ENCODE results near the gene VOPP1. TPM values are rescaled to one million over a fixed set of nuclear protein-coding genes. Genes with fewer than 3 reads are reported as not detected.

VOPP1 gene
- total and polyA plus RNA-seq, 5 donors from 2014 or later, result 40.3 to 128 (median 60.9) TPM

GRCh38 chr7:55575733-55576132 is 3.4 kb upstream of the VOPP1 start:
- no peaks in the 10 kb centered on the region for H3K9me3 ChIP-seq (ENCODE audit: control insufficient read depth in 2 of 2, low read length in 2 of 2)
- no peaks in the 10 kb centered on the region for H3K27me3 Mint-ChIP-seq
- no peaks in the 10 kb centered on the region for H3K27me3 ChIP-seq (ENCODE audit: control insufficient read depth, insufficient read depth, low read length)
- H3K36me3 Mint-ChIP-seq, result no peaks in the 10 kb centered on the region
- DNase-seq (peak in 1 of 3 donors; percentile 88), ATAC-seq (ENCODE audit: low read depth in 2 of 2) (no peak)
- H3K4me1 Mint-ChIP-seq, result peaks cover 0 to 34% (median 24%) of the 10 kb centered on the region in 4 donors
- H3K27ac Mint-ChIP-seq, result peak overlapping the region in 2 of 3 donors; percentile 54 to 88
- H3K27ac ChIP-seq (ENCODE audit: insufficient read depth, low read length, poor library complexity, severe bottlenecking), result no peak overlapping the region
- H3K4me1 ChIP-seq (ENCODE audit: control insufficient read depth, insufficient read depth, low read length, poor library complexity, severe bottlenecking), result peaks cover 28% of the 10 kb centered on the region
- no peaks in the 10 kb centered on the region for H3K36me3 ChIP-seq (ENCODE audit: control insufficient read depth, insufficient read depth, low read length)
- H3K9me3 Mint-ChIP-seq, result peaks cover 0 to 3% (median 0%) of the 10 kb centered on the region in 7 donors
- peak overlapping the region in 1 of 4 donors; percentile 31 for H3K4me3 Mint-ChIP-seq
- H3K4me3 ChIP-seq (ENCODE audit: low read depth, low read length), result no peak overlapping the region

GRCh38 chr7:55575098-55575497 is 2.8 kb upstream of the VOPP1 start:
- DNase-seq (no peak), ATAC-seq (ENCODE audit: low read depth in 2 of 2) (no peak)
- H3K36me3 ChIP-seq (ENCODE audit: control insufficient read depth, insufficient read depth, low read length), result no peaks in the 10 kb centered on the region
- no peaks in the 10 kb centered on the region for H3K9me3 ChIP-seq (ENCODE audit: control insufficient read depth in 2 of 2, low read length in 2 of 2)
- H3K27ac Mint-ChIP-seq, result peak overlapping the region in 2 of 3 donors; percentile 53 to 88
- H3K27ac ChIP-seq (ENCODE audit: insufficient read depth, low read length, poor library complexity, severe bottlenecking), result no peak overlapping the region
- no peak overlapping the region for H3K4me3 ChIP-seq (ENCODE audit: low read depth, low read length)
- no peaks in the 10 kb centered on the region for H3K36me3 Mint-ChIP-seq
- H3K4me1 ChIP-seq (ENCODE audit: control insufficient read depth, insufficient read depth, low read length, poor library complexity, severe bottlenecking), result peaks cover 35% of the 10 kb centered on the region
- H3K27me3 ChIP-seq (ENCODE audit: control insufficient read depth, insufficient read depth, low read length), result no peaks in the 10 kb centered on the region
- H3K4me1 Mint-ChIP-seq, result peaks cover 0 to 39% (median 27%) of the 10 kb centered on the region in 4 donors
- peak overlapping the region in 1 of 4 donors; percentile 31 for H3K4me3 Mint-ChIP-seq
- H3K9me3 Mint-ChIP-seq, result peaks cover 0 to 3% (median 0%) of the 10 kb centered on the region in 7 donors
- H3K27me3 Mint-ChIP-seq, result no peaks in the 10 kb centered on the region

- H3K36me3 Mint-ChIP-seq, result no peaks in the 10 kb centered on the region
- Histone ChIP-seq H3K9me3 (ENCODE audit: control insufficient read depth in 2 of 2, low read length in 2 of 2) (no peaks in the 10 kb centered on the region), H3K4me1 (ENCODE audit: control insufficient read depth, insufficient read depth, low read length, poor library complexity, severe bottlenecking) (peaks cover 44% of the 10 kb centered on the region), H3K4me3 (ENCODE audit: low read depth, low read length) (peak overlapping the region; percentile 76), H3K36me3 (ENCODE audit: control insufficient read depth, insufficient read depth, low read length) (no peaks in the 10 kb centered on the region), H3K27me3 (ENCODE audit: control insufficient read depth, insufficient read depth, low read length) (no peaks in the 10 kb centered on the region), H3K27ac (ENCODE audit: insufficient read depth, low read length, poor library complexity, severe bottlenecking) (peak overlapping the region; percentile 43)
- peaks cover 6 to 49% (median 35%) of the 10 kb centered on the region in 4 donors for H3K4me1 Mint-ChIP-seq
- peak overlapping the region; percentile 75 to 92 (median 86) for H3K4me3 Mint-ChIP-seq
- ATAC-seq (ENCODE audit: low read depth in 2 of 2) (peak; percentile 32 to 35), DNase-seq (peak in 2 of 3 donors; percentile 27 to 77)
- H3K27ac Mint-ChIP-seq, result peak overlapping the region; percentile 88 to 99 (median 94)
- H3K9me3 Mint-ChIP-seq, result peaks cover 0 to 3% (median 0%) of the 10 kb centered on the region in 7 donors
- no peaks in the 10 kb centered on the region for H3K27me3 Mint-ChIP-seq
These were observed 1.9 kb upstream of the VOPP1 start for GRCh38 chr7:55574051-55574717.

- H3K4me3 ChIP-seq (ENCODE audit: low read depth, low read length), result peak overlapping the region; percentile 76
- DNase-seq, result no peak
- Mint-ChIP-seq H3K4me3 (peak overlapping the region; percentile 84 to 92 (median 88)), H3K9me3 (peaks cover 0 to 3% (median 0%) of the 10 kb centered on the region in 7 donors), H3K36me3 (no peaks in the 10 kb centered on the region), H3K27ac (peak overlapping the region; percentile 88 to 99 (median 94)), H3K27me3 (no peaks in the 10 kb centered on the region), H3K4me1 (peaks cover 6 to 57% (median 41%) of the 10 kb centered on the region in 4 donors)
- no peaks in the 10 kb centered on the region for H3K9me3 ChIP-seq (ENCODE audit: control insufficient read depth in 2 of 2, low read length in 2 of 2)
- no peak for ATAC-seq (ENCODE audit: low read depth in 2 of 2)
- no peaks in the 10 kb centered on the region for H3K36me3 ChIP-seq (ENCODE audit: control insufficient read depth, insufficient read depth, low read length)
- H3K27me3 ChIP-seq (ENCODE audit: control insufficient read depth, insufficient read depth, low read length), result no peaks in the 10 kb centered on the region
- H3K4me1 ChIP-seq (ENCODE audit: control insufficient read depth, insufficient read depth, low read length, poor library complexity, severe bottlenecking), result peaks cover 52% of the 10 kb centered on the region
- H3K27ac ChIP-seq (ENCODE audit: insufficient read depth, low read length, poor library complexity, severe bottlenecking), result peak overlapping the region; percentile 70
These were observed 1.1 kb upstream of the VOPP1 start for GRCh38 chr7:55573234-55573900.

GRCh38 chr7:55571511-55572377 is 558 bp downstream of the VOPP1 start:
- H3K36me3 ChIP-seq (ENCODE audit: control insufficient read depth, insufficient read depth, low read length), result no peaks in the 10 kb centered on the region
- peaks cover 68% of the 10 kb centered on the region for H3K4me1 ChIP-seq (ENCODE audit: control insufficient read depth, insufficient read depth, low read length, poor library complexity, severe bottlenecking)
- H3K9me3 ChIP-seq (ENCODE audit: control insufficient read depth in 2 of 2, low read length in 2 of 2), result no peaks in the 10 kb centered on the region
- peak overlapping the region; percentile 79 for H3K27ac ChIP-seq (ENCODE audit: insufficient read depth, low read length, poor library complexity, severe bottlenecking)
- Mint-ChIP-seq H3K4me1 (peaks cover 16 to 73% (median 56%) of the 10 kb centered on the region in 4 donors), H3K27me3 (no peaks in the 10 kb centered on the region), H3K36me3 (no peaks in the 10 kb centered on the region), H3K27ac (peak overlapping the region; percentile 86 to 93 (median 91)), H3K9me3 (peaks cover 0 to 3% (median 0%) of the 10 kb centered on the region in 7 donors), H3K4me3 (peak overlapping the region; percentile 92 to 97 (median 94))
- DNase-seq (peak; percentile 64 to 80 (median 68)), ATAC-seq (ENCODE audit: low read depth in 2 of 2) (peak; percentile 32 to 41)
- H3K27me3 ChIP-seq (ENCODE audit: control insufficient read depth, insufficient read depth, low read length), result no peaks in the 10 kb centered on the region
- H3K4me3 ChIP-seq (ENCODE audit: low read depth, low read length), result peak overlapping the region; percentile 99

GRCh38 chr7:55570939-55571338 is 1.4 kb downstream of the VOPP1 start:
- Mint-ChIP-seq H3K4me3 (peak overlapping the region; percentile 92 to 97 (median 94)), H3K4me1 (peaks cover 18 to 80% (median 61%) of the 10 kb centered on the region in 4 donors), H3K9me3 (peaks cover 0 to 3% (median 0%) of the 10 kb centered on the region in 7 donors), H3K36me3 (no peaks in the 10 kb centered on the region), H3K27ac (peak overlapping the region; percentile 86 to 91 (median 90)), H3K27me3 (no peaks in the 10 kb centered on the region)
- Histone ChIP-seq H3K27ac (ENCODE audit: insufficient read depth, low read length, poor library complexity, severe bottlenecking) (peak overlapping the region; percentile 79), H3K9me3 (ENCODE audit: control insufficient read depth in 2 of 2, low read length in 2 of 2) (no peaks in the 10 kb centered on the region), H3K27me3 (ENCODE audit: control insufficient read depth, insufficient read depth, low read length) (no peaks in the 10 kb centered on the region), H3K4me3 (ENCODE audit: low read depth, low read length) (peak overlapping the region; percentile 99), H3K36me3 (ENCODE audit: control insufficient read depth, insufficient read depth, low read length) (no peaks in the 10 kb centered on the region), H3K4me1 (ENCODE audit: control insufficient read depth, insufficient read depth, low read length, poor library complexity, severe bottlenecking) (peaks cover 76% of the 10 kb centered on the region)
- DNase-seq (no peak), ATAC-seq (ENCODE audit: low read depth in 2 of 2) (no peak)

- peak overlapping the region; percentile 99 for H3K4me3 ChIP-seq (ENCODE audit: low read depth, low read length)
These were observed 2.0 kb downstream of the VOPP1 start for GRCh38 chr7:55570218-55570873.

More at GRCh38 chr7:55570218-55570873, 2.0 kb downstream of the VOPP1 start:
- Histone ChIP-seq H3K9me3 (ENCODE audit: control insufficient read depth in 2 of 2, low read length in 2 of 2) (no peaks in the 10 kb centered on the region), H3K36me3 (ENCODE audit: control insufficient read depth, insufficient read depth, low read length) (no peaks in the 10 kb centered on the region), H3K27ac (ENCODE audit: insufficient read depth, low read length, poor library complexity, severe bottlenecking) (peak overlapping the region; percentile 79), H3K4me1 (ENCODE audit: control insufficient read depth, insufficient read depth, low read length, poor library complexity, severe bottlenecking) (peaks cover 82% of the 10 kb centered on the region), H3K27me3 (ENCODE audit: control insufficient read depth, insufficient read depth, low read length) (no peaks in the 10 kb centered on the region)
- Mint-ChIP-seq H3K9me3 (peaks cover 0 to 3% (median 0%) of the 10 kb centered on the region in 7 donors), H3K27me3 (no peaks in the 10 kb centered on the region), H3K36me3 (peaks cover 3% of the 10 kb centered on the region), H3K27ac (peak overlapping the region; percentile 86 to 91 (median 90)), H3K4me3 (peak overlapping the region; percentile 92 to 97 (median 96)), H3K4me1 (peaks cover 22 to 80% (median 62%) of the 10 kb centered on the region in 4 donors)
- DNase-seq (peak in 2 of 3 donors; percentile 20 to 60), ATAC-seq (ENCODE audit: low read depth in 2 of 2) (no peak)

Data from CD4-positive, CD25-positive, alpha-beta regulatory T cell (primary cell).